ENCODE data around the gene NOTCH1.

NOTCH1 gene

GRCh38 chr9:136447173-136447778, 98.6 kb downstream of the NOTCH1 start:
- no peak for TF ChIP-seq CTCF (IDR thresholded peaks at IDR 0.05)

- TF ChIP-seq CTCF (IDR thresholded peaks at IDR 0.05), result no peak
These were observed 100.0 kb downstream of the NOTCH1 start for GRCh38 chr9:136445799-136446198.
